ENCODE measurements around the gene LYPD3.

LYPD3 gene

GRCh38 chr19:43481701-43482100 lies 16.3 kb upstream of the LYPD3 start:
- Mint-ChIP-seq H3K4me1 (no peaks in the 10 kb centered on the region), H3K27me3 (no peaks in the 10 kb centered on the region), H3K27ac (ENCODE audit: low read depth) (peak overlapping the region; percentile 27), H3K9me3 (no peaks in the 10 kb centered on the region), H3K36me3 (ENCODE audit: insufficient read depth) (peaks cover 10% of the 10 kb centered on the region), H3K4me3 (no peak overlapping the region)
- ATAC-seq (replicated peaks; ENCODE audit: extremely low read depth, poor library complexity, severe bottlenecking) (no peak), DNase-seq (ENCODE audit: low spot score in 2 of 2) (no peak)

- no peak for DNase-seq (ENCODE audit: low spot score in 2 of 2)
- H3K4me1 Mint-ChIP-seq = peaks cover 3% of the 10 kb centered on the region
- no peak for ATAC-seq (replicated peaks; ENCODE audit: extremely low read depth, poor library complexity, severe bottlenecking)
- no peak overlapping the region for H3K27ac Mint-ChIP-seq (ENCODE audit: low read depth)
- H3K4me3 Mint-ChIP-seq = no peak overlapping the region
- peaks cover 8% of the 10 kb centered on the region for H3K36me3 Mint-ChIP-seq (ENCODE audit: insufficient read depth)
- no peaks in the 10 kb centered on the region for H3K9me3 Mint-ChIP-seq
- no peaks in the 10 kb centered on the region for H3K27me3 Mint-ChIP-seq
These were observed 15.2 kb upstream of the LYPD3 start for GRCh38 chr19:43480574-43480973.

GRCh38 chr19:43479961-43480561 lies 14.7 kb upstream of the LYPD3 start:
- H3K36me3 Mint-ChIP-seq (ENCODE audit: insufficient read depth) = peaks cover 12% of the 10 kb centered on the region
- H3K9me3 Mint-ChIP-seq = no peaks in the 10 kb centered on the region
- no peaks in the 10 kb centered on the region for H3K27me3 Mint-ChIP-seq
- no peak for ATAC-seq (replicated peaks; ENCODE audit: extremely low read depth, poor library complexity, severe bottlenecking)
- no peak overlapping the region for H3K27ac Mint-ChIP-seq (ENCODE audit: low read depth)
- no peak for DNase-seq (ENCODE audit: low spot score in 2 of 2)
- peaks cover 8% of the 10 kb centered on the region for H3K4me1 Mint-ChIP-seq
- no peak overlapping the region for H3K4me3 Mint-ChIP-seq

GRCh38 chr19:43479226-43479625 lies 13.8 kb upstream of the LYPD3 start:
- Mint-ChIP-seq H3K4me3 (no peak overlapping the region), H3K27me3 (no peaks in the 10 kb centered on the region), H3K27ac (ENCODE audit: low read depth) (no peak overlapping the region), H3K4me1 (peaks cover 10% of the 10 kb centered on the region), H3K9me3 (no peaks in the 10 kb centered on the region), H3K36me3 (ENCODE audit: insufficient read depth) (peaks cover 12% of the 10 kb centered on the region)
- no peak for ATAC-seq (replicated peaks; ENCODE audit: extremely low read depth, poor library complexity, severe bottlenecking)
- DNase-seq (ENCODE audit: low spot score in 2 of 2) = no peak

- Mint-ChIP-seq H3K4me1 (peaks cover 15% of the 10 kb centered on the region), H3K4me3 (no peak overlapping the region), H3K27me3 (no peaks in the 10 kb centered on the region), H3K9me3 (no peaks in the 10 kb centered on the region), H3K36me3 (ENCODE audit: insufficient read depth) (peaks cover 12% of the 10 kb centered on the region), H3K27ac (ENCODE audit: low read depth) (peak overlapping the region; percentile 29)
- DNase-seq (ENCODE audit: low spot score in 2 of 2) = no peak
- ATAC-seq (replicated peaks; ENCODE audit: extremely low read depth, poor library complexity, severe bottlenecking) = no peak
These were observed 12.9 kb upstream of the LYPD3 start for GRCh38 chr19:43478323-43478722.

GRCh38 chr19:43476606-43477005 lies 11.2 kb upstream of the LYPD3 start:
- Mint-ChIP-seq H3K36me3 (ENCODE audit: insufficient read depth) (peaks cover 11% of the 10 kb centered on the region), H3K27me3 (no peaks in the 10 kb centered on the region), H3K27ac (ENCODE audit: low read depth) (no peak overlapping the region), H3K4me3 (no peak overlapping the region), H3K9me3 (no peaks in the 10 kb centered on the region), H3K4me1 (peaks cover 15% of the 10 kb centered on the region)
- ATAC-seq (replicated peaks; ENCODE audit: extremely low read depth, poor library complexity, severe bottlenecking) (no peak), DNase-seq (ENCODE audit: low spot score in 2 of 2) (no peak)

GRCh38 chr19:43474986-43475705 lies 9.7 kb upstream of the LYPD3 start:
- H3K27ac Mint-ChIP-seq (ENCODE audit: low read depth) = peak overlapping the region; percentile 95
- H3K27me3 Mint-ChIP-seq = no peaks in the 10 kb centered on the region
- DNase-seq (ENCODE audit: low spot score in 2 of 2) (peak; percentile 92 to 95), ATAC-seq (replicated peaks; ENCODE audit: extremely low read depth, poor library complexity, severe bottlenecking) (peak; percentile 92)
- H3K36me3 Mint-ChIP-seq (ENCODE audit: insufficient read depth) = peaks cover 7% of the 10 kb centered on the region
- H3K4me1 Mint-ChIP-seq = peaks cover 15% of the 10 kb centered on the region
- no peaks in the 10 kb centered on the region for H3K9me3 Mint-ChIP-seq
- H3K4me3 Mint-ChIP-seq = peak overlapping the region; percentile 77

GRCh38 chr19:43474487-43474886 lies 9.1 kb upstream of the LYPD3 start:
- H3K27ac Mint-ChIP-seq (ENCODE audit: low read depth) = peak overlapping the region; percentile 95

GRCh38 chr19:43471091-43471490 lies 5.7 kb upstream of the LYPD3 start:
- peaks cover 34% of the 10 kb centered on the region for H3K4me1 Mint-ChIP-seq
- peaks cover 6% of the 10 kb centered on the region for H3K36me3 Mint-ChIP-seq (ENCODE audit: insufficient read depth)
- H3K27ac Mint-ChIP-seq (ENCODE audit: low read depth) = no peak overlapping the region
- ATAC-seq (replicated peaks; ENCODE audit: extremely low read depth, poor library complexity, severe bottlenecking) (no peak), DNase-seq (ENCODE audit: low spot score in 2 of 2) (no peak)
- no peaks in the 10 kb centered on the region for H3K27me3 Mint-ChIP-seq
- no peaks in the 10 kb centered on the region for H3K9me3 Mint-ChIP-seq
- H3K4me3 Mint-ChIP-seq = no peak overlapping the region

More at GRCh38 chr19:43474487-43474886, 9.1 kb upstream of the LYPD3 start:
- Mint-ChIP-seq H3K27me3 (no peaks in the 10 kb centered on the region), H3K36me3 (ENCODE audit: insufficient read depth) (peaks cover 6% of the 10 kb centered on the region), H3K9me3 (no peaks in the 10 kb centered on the region), H3K4me1 (peaks cover 15% of the 10 kb centered on the region), H3K4me3 (peak overlapping the region; percentile 57)
- DNase-seq (ENCODE audit: low spot score in 2 of 2) (no peak), ATAC-seq (replicated peaks; ENCODE audit: extremely low read depth, poor library complexity, severe bottlenecking) (no peak)

- H3K27ac Mint-ChIP-seq (ENCODE audit: low read depth) = peak overlapping the region; percentile 51
- peaks cover 29% of the 10 kb centered on the region for H3K4me1 Mint-ChIP-seq
- H3K9me3 Mint-ChIP-seq = no peaks in the 10 kb centered on the region
- DNase-seq (ENCODE audit: low spot score in 2 of 2) (no peak), ATAC-seq (replicated peaks; ENCODE audit: extremely low read depth, poor library complexity, severe bottlenecking) (peak; percentile 11)
- H3K36me3 Mint-ChIP-seq (ENCODE audit: insufficient read depth) = peaks cover 3% of the 10 kb centered on the region
- no peaks in the 10 kb centered on the region for H3K27me3 Mint-ChIP-seq
- H3K4me3 Mint-ChIP-seq = no peak overlapping the region
These were observed 4.9 kb upstream of the LYPD3 start for GRCh38 chr19:43470288-43470687.

- Mint-ChIP-seq H3K27me3 (no peaks in the 10 kb centered on the region), H3K36me3 (ENCODE audit: insufficient read depth) (peaks cover 2% of the 10 kb centered on the region), H3K4me1 (peaks cover 29% of the 10 kb centered on the region), H3K27ac (ENCODE audit: low read depth) (peak overlapping the region; percentile 38), H3K4me3 (no peak overlapping the region), H3K9me3 (no peaks in the 10 kb centered on the region)
- DNase-seq (ENCODE audit: low spot score in 2 of 2) (no peak), ATAC-seq (replicated peaks; ENCODE audit: extremely low read depth, poor library complexity, severe bottlenecking) (peak; percentile 82)
These were observed 3.7 kb upstream of the LYPD3 start for GRCh38 chr19:43469160-43469480.

GRCh38 chr19:43468354-43469159 lies 3.1 kb upstream of the LYPD3 start:
- peak overlapping the region; percentile 38 for H3K27ac Mint-ChIP-seq (ENCODE audit: low read depth)
- no peak overlapping the region for H3K4me3 Mint-ChIP-seq
- H3K4me1 Mint-ChIP-seq = peaks cover 31% of the 10 kb centered on the region
- H3K36me3 Mint-ChIP-seq (ENCODE audit: insufficient read depth) = peaks cover 3% of the 10 kb centered on the region
- DNase-seq (ENCODE audit: low spot score in 2 of 2) (no peak), ATAC-seq (replicated peaks; ENCODE audit: extremely low read depth, poor library complexity, severe bottlenecking) (no peak)
- H3K27me3 Mint-ChIP-seq = no peaks in the 10 kb centered on the region
- no peaks in the 10 kb centered on the region for H3K9me3 Mint-ChIP-seq

GRCh38 chr19:43467730-43468129 lies 2.3 kb upstream of the LYPD3 start:
- Mint-ChIP-seq H3K36me3 (ENCODE audit: insufficient read depth) (peaks cover 6% of the 10 kb centered on the region), H3K4me3 (no peak overlapping the region), H3K27me3 (no peaks in the 10 kb centered on the region), H3K9me3 (no peaks in the 10 kb centered on the region), H3K4me1 (peaks cover 33% of the 10 kb centered on the region), H3K27ac (ENCODE audit: low read depth) (peak overlapping the region; percentile 38)
- no peak for ATAC-seq (replicated peaks; ENCODE audit: extremely low read depth, poor library complexity, severe bottlenecking)
- no peak for DNase-seq (ENCODE audit: low spot score in 2 of 2)
